COR-L47 (cell line): ENCODE results near the gene KLC3.
"Not testable (repeated sequence)": the region's sequence is repeated elsewhere in the genome, so short reads cannot be mapped to it uniquely, and the experiment has no call there.

Experiments used
- DNase-seq: peaks from one replicate; lab custom pipeline; 2025; lab: John Stamatoyannopoulos, UW

Gene KLC3

GRCh38 chr19:45320997-45321775, 19.4 kb upstream of the KLC3 start:
- no peak for DNase-seq

DNA sequence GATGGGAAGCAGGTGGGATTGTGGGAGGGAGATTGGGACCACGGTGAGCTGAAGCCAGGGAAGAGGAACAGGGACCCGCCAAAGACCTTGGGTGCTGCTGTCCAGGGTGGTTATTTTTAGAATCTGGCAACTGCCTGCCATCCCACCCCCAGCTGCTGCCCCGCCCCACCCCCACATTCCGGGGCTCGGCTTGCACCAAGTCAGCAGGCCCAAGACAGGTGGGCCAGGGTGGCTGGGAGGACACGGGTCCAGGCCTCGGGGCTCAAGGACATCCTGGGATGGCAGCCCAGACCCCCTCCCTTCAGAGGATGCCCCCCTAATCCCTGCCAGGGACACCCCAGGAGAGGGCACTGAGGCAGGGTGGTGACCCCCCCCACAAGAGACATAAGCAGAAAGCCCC, 18.7 kb upstream of the KLC3 start:
- DNase-seq: no peak

GRCh38 chr19:45322311-45322710, 18.2 kb upstream of the KLC3 start:
- DNase-seq: peak; percentile 92

DNA sequence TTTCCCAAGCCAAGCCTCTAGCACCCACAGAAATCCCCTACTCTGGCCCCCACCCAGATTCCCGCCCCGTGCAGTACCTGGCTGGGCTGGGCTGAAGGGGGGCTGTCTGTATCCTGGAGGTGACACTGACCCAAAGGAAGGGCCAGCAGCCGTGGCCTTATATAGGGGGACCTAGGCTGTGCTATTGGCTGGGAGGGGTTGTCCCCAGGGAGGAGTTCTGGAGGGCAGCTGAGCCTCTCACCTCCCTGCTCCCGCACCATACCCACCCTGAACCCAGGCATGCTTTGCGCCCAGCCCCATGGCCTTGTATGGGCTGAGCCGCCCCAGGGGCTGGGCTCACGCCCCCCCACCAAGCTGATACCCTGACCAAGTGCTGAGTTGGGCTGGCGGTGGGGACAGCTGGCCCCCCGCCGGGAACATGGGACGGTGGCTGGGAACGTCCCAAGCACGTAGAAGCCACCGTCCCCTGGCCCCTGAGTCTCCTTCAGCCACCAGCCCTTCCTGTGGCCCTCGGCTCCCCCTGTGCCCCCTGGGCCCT, 17.7 kb upstream of the KLC3 start, which contains the start of gene CKM:
TSS of gene CKM (minus strand) at position 132 of the 538 bp plus-strand sequence. CDS start 3,162 bp downstream, outside the sequence.
- DNase-seq: no peak

DNA sequence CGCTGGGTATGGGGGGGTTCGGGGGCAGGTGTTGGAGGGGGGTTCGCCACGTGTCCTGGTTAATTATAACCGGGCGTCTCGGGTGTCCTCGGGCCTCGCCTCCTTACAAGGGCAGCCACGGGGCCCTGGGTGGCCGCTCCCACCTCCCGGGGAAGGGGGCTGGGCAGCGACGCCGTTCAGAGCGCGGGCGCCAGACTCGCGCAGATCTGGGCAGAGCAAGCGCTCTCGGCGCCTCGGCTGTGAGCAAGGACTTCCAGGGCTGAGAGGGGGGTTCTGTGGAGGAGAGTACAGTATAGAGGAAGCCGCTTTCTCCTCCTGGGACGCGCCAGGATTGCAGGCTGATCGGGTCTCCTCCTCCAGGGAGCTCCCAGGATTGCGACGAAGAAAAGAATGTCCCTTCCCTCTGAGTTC, 16.9 kb upstream of the KLC3 start:
- no peak for DNase-seq

GRCh38 chr19:45324349-45324907, 16.1 kb upstream of the KLC3 start:
- no peak for DNase-seq

GRCh38 chr19:45327404-45328143, 13.0 kb upstream of the KLC3 start:
- no peak for DNase-seq

- DNase-seq: no peak
Observed at GRCh38 chr19:45331411-45331810, 9.1 kb upstream of the KLC3 start.

- DNase-seq: no peak
Observed at GRCh38 chr19:45333609-45334303, 6.8 kb upstream of the KLC3 start.

GRCh38 chr19:45334881-45335280, 5.7 kb upstream of the KLC3 start:
- not testable (repeated sequence) for DNase-seq

GRCh38 chr19:45336696-45337251, 3.8 kb upstream of the KLC3 start:
- no peak for DNase-seq

GRCh38 chr19:45339629-45340028, 921 bp upstream of the KLC3 start:
- DNase-seq: no peak

GRCh38 chr19:45340899-45341453, 426 bp downstream of the KLC3 start:
- DNase-seq: no peak

DNA sequence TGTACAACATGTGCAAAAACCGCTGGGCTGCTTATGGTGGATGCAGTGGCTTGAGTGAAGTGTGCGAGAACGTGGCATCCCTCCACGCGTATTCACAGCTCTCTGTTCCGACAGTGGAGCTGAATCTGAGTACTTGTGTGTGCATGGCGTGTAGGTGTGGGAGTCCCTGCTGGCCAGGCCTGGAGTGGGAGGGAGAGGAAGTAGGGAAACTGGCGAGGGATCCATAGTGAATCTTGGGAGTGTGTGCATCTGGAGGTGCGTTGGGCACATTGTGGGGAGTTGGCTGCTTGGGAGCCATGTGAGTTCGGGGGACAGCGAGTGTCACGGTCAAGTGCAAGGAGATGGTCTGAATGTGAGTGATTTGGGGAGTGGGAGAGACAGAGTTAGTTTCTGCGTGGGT, 2.4 kb downstream of the KLC3 start:
- no peak for DNase-seq

DNA sequence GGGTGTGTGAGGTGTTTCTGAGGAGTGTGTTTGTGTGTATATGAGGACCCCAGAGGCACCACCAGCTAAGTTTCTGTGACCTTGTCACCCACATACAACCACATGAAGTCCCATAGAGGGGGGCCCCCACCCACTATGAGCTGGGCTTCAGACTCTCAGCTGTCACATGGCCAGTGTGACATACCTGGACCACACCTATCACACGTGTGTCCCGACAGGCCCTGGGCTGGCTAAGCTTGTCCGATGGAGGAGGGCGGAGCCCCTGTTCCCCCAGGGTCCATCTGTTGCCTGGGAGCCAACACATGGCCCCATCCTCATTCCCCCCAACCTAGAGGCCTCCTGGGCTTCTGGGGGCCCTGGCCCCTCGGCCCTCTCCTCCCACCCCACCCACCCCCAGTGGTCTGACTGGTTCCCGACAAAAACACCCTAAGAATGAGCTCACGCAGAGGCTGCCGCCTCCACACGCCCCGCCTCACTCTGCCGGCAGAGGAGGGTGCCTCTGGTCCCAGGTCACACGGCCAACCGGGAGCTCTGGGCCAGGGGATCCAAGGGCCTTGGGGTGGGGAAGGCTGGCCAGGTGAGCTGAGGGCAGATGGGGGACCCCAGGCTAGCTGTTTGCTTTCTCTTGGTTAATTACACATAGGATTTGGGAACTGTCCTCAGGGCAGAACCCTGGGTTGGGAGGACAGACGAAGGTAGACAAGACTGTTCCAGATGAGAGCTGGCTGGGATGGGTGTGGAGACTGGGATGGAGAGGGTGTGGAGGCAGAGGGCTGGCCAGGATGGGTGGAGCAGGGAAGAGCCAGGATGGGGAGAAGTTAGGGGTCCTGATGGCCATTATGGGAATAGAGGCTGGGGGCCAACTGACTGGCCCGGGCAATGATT, 4.3 kb downstream of the KLC3 start:
- no peak for DNase-seq

GRCh38 chr19:45345506-45345860, 4.9 kb downstream of the KLC3 start:
- no peak for DNase-seq

- no peak for DNase-seq
Observed at GRCh38 chr19:45346449-45346848, 5.9 kb downstream of the KLC3 start.

DNA sequence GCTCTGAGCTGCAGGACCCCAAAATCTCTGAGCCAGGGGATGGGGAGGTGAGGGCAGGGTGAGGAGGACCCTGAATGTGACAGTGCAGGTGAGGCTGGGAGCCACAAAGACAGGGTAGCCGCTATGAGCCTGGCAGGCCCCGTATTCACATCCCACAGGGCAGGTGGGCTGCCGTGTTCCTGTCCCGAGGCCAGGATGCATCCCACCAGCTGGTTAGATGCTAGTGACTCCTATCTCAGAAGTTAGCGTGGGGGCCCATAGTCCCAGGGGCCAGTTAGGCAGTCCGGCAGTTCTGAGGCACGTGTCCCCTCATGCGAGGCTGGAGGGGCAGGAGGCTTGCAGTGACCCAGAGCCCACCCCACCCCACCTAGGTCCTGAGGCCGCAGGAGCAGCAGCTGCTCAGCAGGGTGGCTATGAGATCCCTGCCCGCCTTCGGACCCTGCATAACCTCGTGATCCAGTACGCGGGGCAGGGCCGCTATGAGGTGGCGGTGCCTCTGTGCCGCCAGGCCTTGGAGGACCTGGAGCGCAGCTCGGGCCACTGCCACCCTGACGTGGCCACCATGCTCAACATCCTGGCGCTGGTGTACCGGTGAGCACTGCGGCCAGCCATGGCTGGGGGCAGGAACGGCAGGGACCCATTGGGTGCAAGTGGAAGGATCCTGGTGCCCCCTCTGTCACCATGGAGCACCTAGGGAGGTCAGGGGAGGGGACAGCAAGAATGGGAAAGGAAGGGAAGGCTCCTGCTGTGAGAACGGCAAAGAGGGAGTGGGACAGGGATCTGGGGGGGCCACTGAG, 7.2 kb downstream of the KLC3 start:
- DNase-seq: no peak

DNA sequence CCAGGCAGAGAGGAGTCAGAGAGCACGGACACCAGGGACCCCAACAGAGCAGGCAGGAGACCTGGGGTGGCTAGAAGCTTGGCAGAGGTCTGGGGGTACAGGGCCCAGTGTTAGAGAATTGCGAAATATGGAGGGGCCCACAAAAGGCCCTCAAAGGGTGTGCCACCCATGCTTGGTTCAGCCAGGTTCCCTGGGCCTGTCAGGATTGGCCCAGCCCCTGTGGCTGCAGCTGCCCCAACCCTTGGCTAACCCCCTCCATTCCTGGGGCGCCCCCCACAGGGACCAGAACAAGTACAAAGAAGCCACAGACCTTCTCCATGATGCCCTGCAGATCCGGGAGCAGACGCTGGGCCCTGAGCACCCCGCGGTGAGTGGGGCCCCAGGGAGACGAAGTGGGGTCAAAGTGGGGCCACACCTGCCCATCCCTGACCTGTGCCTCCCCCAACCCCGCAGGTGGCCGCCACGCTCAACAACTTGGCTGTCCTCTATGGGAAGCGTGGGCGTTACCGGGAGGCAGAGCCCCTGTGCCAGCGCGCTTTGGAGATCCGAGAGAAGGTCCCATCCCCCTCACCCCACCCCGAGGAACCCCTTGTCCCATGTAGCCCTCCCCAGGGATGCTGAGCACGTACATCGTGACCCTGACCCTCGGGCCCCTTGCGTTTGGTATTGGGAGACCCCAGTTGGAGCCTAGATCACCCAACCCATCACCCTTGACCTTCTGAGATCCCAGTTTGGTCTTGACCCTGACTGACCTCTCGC, 8.0 kb downstream of the KLC3 start:
- no peak for DNase-seq
